Adipocyte (in vitro differentiated cells): ENCODE measurements around the gene MARK1.
A peak's percentile ranks its signal among the peaks of the same experiment; 100 is the strongest.

ENCODE experiments used
- DNase-seq: peaks from one replicate; pipeline ENCODE4 v3.0.0-alpha.2; 2015; ENCODE audit warnings: low read depth
- H3K27me3 ChIP-seq: replicated peaks from 2 replicates; pipeline ENCODE4 v1.7.0; 2013; ENCODE audit warnings: mild to moderate bottlenecking, low read length, moderate library complexity; ENCODE audit not compliant: control insufficient read depth, insufficient read depth
- H3K36me3 ChIP-seq: 2 replicates; pipeline ENCODE4 v1.7.0; 2013; ENCODE audit warnings: low read length, mild to moderate bottlenecking, moderate library complexity; ENCODE audit not compliant: control insufficient read depth, insufficient read depth, severe bottlenecking
- H3K4me1 ChIP-seq: 2 replicates; pipeline ENCODE4 v1.7.0; 2013; ENCODE audit warnings: mild to moderate bottlenecking, low read length, moderate library complexity; ENCODE audit not compliant: control insufficient read depth, insufficient read depth
- H3K4me3 ChIP-seq: 2 replicates; pipeline ENCODE4 v1.7.0; 2013; ENCODE audit warnings: mild to moderate bottlenecking, low read length, moderate library complexity
- H3K9ac ChIP-seq: 2 replicates; pipeline ENCODE4 v1.7.0; 2013; ENCODE audit warnings: mild to moderate bottlenecking, low read length, moderate library complexity
- H3K9me3 ChIP-seq: 2 replicates; pipeline ENCODE4 v1.7.0; 2013; ENCODE audit warnings: mild to moderate bottlenecking, low read length, moderate library complexity; ENCODE audit not compliant: control insufficient read depth

MARK1 gene

GRCh38 chr1:220529521-220530020 lies 1.6 kb downstream of the MARK1 start:
- H3K4me3 ChIP-seq: peak overlapping the region; percentile 96
- peak overlapping the region; percentile 91 for H3K9ac ChIP-seq
- H3K4me1 ChIP-seq: peaks cover 12% of the 10 kb centered on the region
- no peak for DNase-seq
- H3K9me3 ChIP-seq: peaks cover 3% of the 10 kb centered on the region
- H3K27me3 ChIP-seq: no peaks in the 10 kb centered on the region
- H3K36me3 ChIP-seq: no peaks in the 10 kb centered on the region

- H3K4me3 ChIP-seq: no peak overlapping the region
- H3K4me1 ChIP-seq: peaks cover 12% of the 10 kb centered on the region
- H3K9ac ChIP-seq: no peak overlapping the region
- peaks cover 5% of the 10 kb centered on the region for H3K9me3 ChIP-seq
- no peaks in the 10 kb centered on the region for H3K36me3 ChIP-seq
- H3K27me3 ChIP-seq: no peaks in the 10 kb centered on the region
- DNase-seq: no peak
Observed at GRCh38 chr1:220533504-220534109, 5.7 kb downstream of the MARK1 start.

- Histone ChIP-seq H3K4me3 (no peak overlapping the region), H3K27me3 (no peaks in the 10 kb centered on the region), H3K36me3 (no peaks in the 10 kb centered on the region), H3K4me1 (no peaks in the 10 kb centered on the region), H3K9me3 (no peaks in the 10 kb centered on the region), H3K9ac (no peak overlapping the region)
- no peak for DNase-seq
Observed at GRCh38 chr1:220544901-220545303, 17.0 kb downstream of the MARK1 start.

- no peak overlapping the region for H3K4me3 ChIP-seq
- H3K36me3 ChIP-seq: no peaks in the 10 kb centered on the region
- peaks cover under 1% of the 10 kb centered on the region for H3K4me1 ChIP-seq
- H3K27me3 ChIP-seq: no peaks in the 10 kb centered on the region
- DNase-seq: no peak
- no peaks in the 10 kb centered on the region for H3K9me3 ChIP-seq
- H3K9ac ChIP-seq: no peak overlapping the region
Observed at GRCh38 chr1:220550811-220551399, 23.0 kb downstream of the MARK1 start.

- no peaks in the 10 kb centered on the region for H3K9me3 ChIP-seq
- H3K9ac ChIP-seq: no peak overlapping the region
- H3K4me3 ChIP-seq: no peak overlapping the region
- no peaks in the 10 kb centered on the region for H3K36me3 ChIP-seq
- peaks cover 4% of the 10 kb centered on the region for H3K4me1 ChIP-seq
- DNase-seq: no peak
- no peaks in the 10 kb centered on the region for H3K27me3 ChIP-seq
Observed at GRCh38 chr1:220551718-220552117, 23.8 kb downstream of the MARK1 start.

GRCh38 chr1:220552672-220553260 lies 24.8 kb downstream of the MARK1 start:
- Histone ChIP-seq H3K4me3 (no peak overlapping the region), H3K27me3 (no peaks in the 10 kb centered on the region), H3K4me1 (peaks cover 4% of the 10 kb centered on the region), H3K9me3 (no peaks in the 10 kb centered on the region), H3K9ac (no peak overlapping the region), H3K36me3 (no peaks in the 10 kb centered on the region)
- peak; percentile 4 for DNase-seq

GRCh38 chr1:220556641-220557040 lies 28.7 kb downstream of the MARK1 start:
- peaks cover 4% of the 10 kb centered on the region for H3K4me1 ChIP-seq
- no peaks in the 10 kb centered on the region for H3K9me3 ChIP-seq
- H3K36me3 ChIP-seq: no peaks in the 10 kb centered on the region
- DNase-seq: no peak
- H3K9ac ChIP-seq: no peak overlapping the region
- H3K27me3 ChIP-seq: no peaks in the 10 kb centered on the region
- no peak overlapping the region for H3K4me3 ChIP-seq

- peaks cover 7% of the 10 kb centered on the region for H3K4me1 ChIP-seq
- no peak overlapping the region for H3K4me3 ChIP-seq
- no peaks in the 10 kb centered on the region for H3K27me3 ChIP-seq
- H3K9me3 ChIP-seq: no peaks in the 10 kb centered on the region
- H3K9ac ChIP-seq: no peak overlapping the region
- DNase-seq: no peak
- H3K36me3 ChIP-seq: no peaks in the 10 kb centered on the region
Observed at GRCh38 chr1:220563564-220563963, 35.6 kb downstream of the MARK1 start.

- Histone ChIP-seq H3K9ac (no peak overlapping the region), H3K27me3 (no peaks in the 10 kb centered on the region), H3K4me3 (no peak overlapping the region), H3K36me3 (no peaks in the 10 kb centered on the region), H3K9me3 (no peaks in the 10 kb centered on the region), H3K4me1 (peaks cover 7% of the 10 kb centered on the region)
- peak; percentile 6 for DNase-seq
Observed at GRCh38 chr1:220564216-220564615, 36.3 kb downstream of the MARK1 start.

- Histone ChIP-seq H3K9me3 (no peaks in the 10 kb centered on the region), H3K9ac (no peak overlapping the region), H3K4me3 (no peak overlapping the region), H3K4me1 (peaks cover 7% of the 10 kb centered on the region), H3K27me3 (no peaks in the 10 kb centered on the region), H3K36me3 (no peaks in the 10 kb centered on the region)
- DNase-seq: no peak
Observed at GRCh38 chr1:220565670-220566069, 37.7 kb downstream of the MARK1 start.

- H3K27me3 ChIP-seq: no peaks in the 10 kb centered on the region
- peaks cover 7% of the 10 kb centered on the region for H3K4me1 ChIP-seq
- H3K9me3 ChIP-seq: no peaks in the 10 kb centered on the region
- no peak for DNase-seq
- no peak overlapping the region for H3K9ac ChIP-seq
- no peaks in the 10 kb centered on the region for H3K36me3 ChIP-seq
- H3K4me3 ChIP-seq: no peak overlapping the region
Observed at GRCh38 chr1:220566869-220567268, 38.9 kb downstream of the MARK1 start.
